GM15510 (cell line): ENCODE measurements around the gene MMGT1.

Experiments used
- POLR2A ChIP-seq: IDR thresholded peaks from 3 replicates; pipeline ENCODE4 v1.6.1; 2011; ENCODE audit warnings: borderline replicate concordance; ENCODE audit not compliant: insufficient read length; ENCODE audit errors: extremely low read depth

MMGT1 gene

DNA sequence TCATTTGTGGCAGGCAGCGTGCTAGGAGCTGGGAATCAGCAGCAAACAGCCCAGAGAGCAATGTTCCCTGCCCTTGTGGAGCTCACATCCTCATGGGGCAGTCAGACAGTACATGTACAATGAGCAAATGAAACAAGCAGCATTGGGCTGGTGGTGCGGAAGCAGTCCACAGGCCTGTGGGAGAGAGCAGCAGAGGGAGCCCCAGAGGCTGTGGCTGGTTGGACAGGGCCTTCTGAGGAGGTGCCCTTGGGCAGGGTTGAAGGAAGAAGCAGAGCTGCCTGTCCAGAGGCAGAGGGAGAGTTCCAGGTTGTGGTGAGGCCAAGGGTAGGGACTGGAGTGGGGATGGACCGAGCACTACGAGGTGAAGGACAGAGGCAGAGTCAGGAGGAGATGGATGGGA is 22.5 kb downstream of the MMGT1 start:
- TF ChIP-seq POLR2A, result no peak

DNA sequence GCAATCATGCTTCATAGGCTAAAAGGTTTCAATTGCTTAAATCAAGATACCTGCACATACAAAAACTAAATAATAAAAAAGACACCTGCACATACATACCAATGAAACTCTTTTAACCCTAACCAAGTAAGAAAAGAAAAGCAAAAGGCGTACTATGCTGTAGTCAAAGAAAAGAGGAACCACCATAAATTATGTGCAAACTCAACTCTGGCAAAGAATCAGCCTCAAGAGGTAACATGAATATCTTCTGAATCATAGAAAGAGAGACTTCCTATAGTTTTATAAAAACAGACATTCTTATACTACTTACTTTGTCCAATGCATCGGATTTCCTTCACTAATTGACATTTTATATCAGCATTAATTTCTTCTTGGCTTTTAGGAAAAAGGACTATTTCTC is 29.3 kb downstream of the MMGT1 start:
- no peak for TF ChIP-seq POLR2A

DNA sequence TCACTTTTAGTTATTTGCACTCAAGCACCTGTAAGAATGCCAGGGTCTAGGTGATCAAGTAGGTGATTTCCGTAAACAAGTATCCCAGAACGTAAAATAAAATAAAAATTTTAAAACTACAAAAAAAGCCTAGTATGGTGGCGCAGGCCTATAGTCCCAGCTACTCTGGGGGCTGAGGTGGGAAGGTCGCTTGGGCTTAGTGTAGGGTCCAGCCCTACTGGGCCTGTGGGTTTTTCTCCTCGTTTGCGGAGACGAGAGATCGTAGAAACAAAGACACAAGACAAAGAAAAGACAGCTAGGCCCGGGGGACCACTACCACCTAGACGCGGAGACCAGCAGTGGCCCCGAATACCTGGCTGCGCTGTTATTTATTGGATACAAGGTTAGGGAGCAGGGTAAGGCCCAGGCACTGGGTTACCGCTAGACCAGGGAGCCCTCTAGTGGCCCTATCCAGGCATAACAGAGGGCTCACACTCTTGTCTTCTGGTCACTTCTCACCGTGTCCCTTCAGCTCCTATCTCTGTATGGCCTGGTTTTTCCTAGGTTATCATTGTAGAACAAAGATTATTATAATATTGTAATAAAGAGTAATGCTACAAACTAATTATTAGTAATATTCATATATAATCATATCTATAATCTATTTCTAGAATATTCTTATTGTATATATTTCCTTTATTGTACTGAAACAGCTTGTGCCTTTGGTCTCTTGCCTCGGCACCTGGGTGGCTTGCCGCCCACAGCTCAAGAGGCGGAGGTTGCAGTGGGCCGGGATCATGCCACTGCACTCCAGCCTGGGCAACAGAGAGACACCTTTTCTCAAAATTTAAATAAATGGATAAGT is 41.9 kb downstream of the MMGT1 start:
- TF ChIP-seq POLR2A, result no peak

DNA sequence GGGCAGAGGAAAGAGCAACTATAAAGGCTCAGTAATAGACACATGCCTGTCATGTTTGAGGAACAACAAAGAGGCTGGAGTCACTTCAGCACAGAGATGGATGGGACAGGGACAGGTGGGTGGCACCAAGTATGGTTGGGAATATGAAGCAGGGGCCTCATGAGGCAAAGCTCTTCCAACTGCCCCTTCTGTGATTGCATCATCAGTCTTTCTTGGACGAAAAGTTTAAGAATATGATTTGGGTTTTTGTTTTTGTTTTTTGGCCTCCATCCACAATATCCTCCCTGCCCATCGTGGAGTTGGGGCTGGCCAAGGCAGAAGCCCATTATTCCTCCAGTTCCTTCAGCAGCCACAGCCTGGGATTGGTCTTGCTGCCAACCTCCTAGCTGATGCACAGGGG is 45.9 kb downstream of the MMGT1 start:
- TF ChIP-seq POLR2A, result no peak

DNA sequence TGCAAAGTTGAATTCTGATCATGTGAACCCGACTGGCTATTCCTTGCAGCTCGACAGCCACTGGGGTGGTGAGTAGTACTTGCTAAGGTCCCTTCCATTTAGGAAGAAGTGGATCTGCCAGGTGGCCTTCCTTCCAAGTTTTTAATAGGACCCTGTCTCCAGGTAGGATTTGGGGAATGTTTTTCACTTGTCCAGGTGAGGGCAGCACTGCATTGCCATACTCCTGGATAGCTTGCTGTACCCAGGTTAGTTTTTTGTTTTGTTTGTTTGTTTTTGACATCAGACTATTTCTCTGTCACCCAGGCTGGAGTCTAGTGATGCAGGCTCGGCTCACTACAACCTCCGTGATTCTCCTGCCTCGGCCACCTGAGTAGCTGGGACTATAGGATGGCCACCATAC is 50.4 kb downstream of the MMGT1 start:
- no peak for TF ChIP-seq POLR2A

DNA sequence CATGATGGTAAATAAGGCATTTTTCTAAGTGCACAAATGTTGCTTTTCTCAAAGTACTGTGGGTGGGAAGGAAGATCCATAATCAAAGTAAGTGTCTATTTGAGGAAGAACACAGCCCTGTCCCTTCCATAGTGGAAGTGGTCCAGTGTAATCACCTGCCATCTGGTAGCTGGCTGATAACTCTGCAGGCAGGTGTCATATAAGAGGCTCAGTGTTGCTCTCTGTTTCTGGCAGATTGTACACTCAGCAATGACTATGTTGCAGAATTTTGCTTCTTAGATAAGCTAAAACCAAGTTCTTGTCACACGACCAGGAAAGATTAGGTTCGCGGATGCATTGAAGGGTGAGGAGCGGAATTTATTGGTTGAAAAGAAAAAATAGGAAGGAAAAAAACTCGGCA is 59.4 kb downstream of the MMGT1 start:
- no peak for TF ChIP-seq POLR2A
